NCI-H1436 treated with DMSO at 0.1 percent for 48 hours (cell line): ENCODE measurements around the gene ACSS2.
"Not testable (repeated sequence)": the region's sequence is repeated elsewhere in the genome, so short reads cannot be mapped to it uniquely, and the experiment has no call there.

ENCODE experiments used
- DNase-seq: peaks from one replicate; lab custom pipeline; 2025; lab: John Stamatoyannopoulos, UW

The ACSS2 gene

GRCh38 chr20:34873583-34874093 lies 2.8 kb upstream of the ACSS2 start:
- DNase-seq = no peak

GRCh38 chr20:34874094-34874654 lies 2.2 kb upstream of the ACSS2 start:
- peak; percentile 53 for DNase-seq

- peak; percentile 91 for DNase-seq
Observed at GRCh38 chr20:34875642-34876405, 588 bp upstream of the ACSS2 start.

- DNase-seq = no peak
Observed at GRCh38 chr20:34880215-34880850, 3.9 kb downstream of the ACSS2 start.

- DNase-seq = not testable (repeated sequence)
Observed at GRCh38 chr20:34880971-34881370, 4.6 kb downstream of the ACSS2 start.

- no peak for DNase-seq
Observed at GRCh38 chr20:34881689-34882088, 5.3 kb downstream of the ACSS2 start.

- no peak for DNase-seq
Observed at GRCh38 chr20:34883087-34883688, 6.8 kb downstream of the ACSS2 start.

GRCh38 chr20:34883809-34884208 lies 7.4 kb downstream of the ACSS2 start:
- no peak for DNase-seq

GRCh38 chr20:34884260-34884659 lies 7.8 kb downstream of the ACSS2 start:
- no peak for DNase-seq

- DNase-seq = no peak
Observed at GRCh38 chr20:34886122-34886521, 9.7 kb downstream of the ACSS2 start.

GRCh38 chr20:34887023-34887422 lies 10.6 kb downstream of the ACSS2 start:
- no peak for DNase-seq

GRCh38 chr20:34888468-34888867 lies 12.1 kb downstream of the ACSS2 start:
- no peak for DNase-seq

- no peak for DNase-seq
Observed at GRCh38 chr20:34891166-34892062, 15.0 kb downstream of the ACSS2 start.

GRCh38 chr20:34892671-34893070 lies 16.3 kb downstream of the ACSS2 start:
- no peak for DNase-seq

GRCh38 chr20:34894723-34895122 lies 18.3 kb downstream of the ACSS2 start:
- DNase-seq = no peak

- DNase-seq = no peak
Observed at GRCh38 chr20:34895465-34895864, 19.1 kb downstream of the ACSS2 start.

GRCh38 chr20:34896086-34896621 lies 19.7 kb downstream of the ACSS2 start:
- no peak for DNase-seq

GRCh38 chr20:34898129-34898528 lies 21.7 kb downstream of the ACSS2 start:
- DNase-seq = not testable (repeated sequence)

GRCh38 chr20:34898731-34899130 lies 22.3 kb downstream of the ACSS2 start:
- not testable (repeated sequence) for DNase-seq

GRCh38 chr20:34904202-34904621 lies 27.8 kb downstream of the ACSS2 start:
- no peak for DNase-seq
